PC-9 (cell line): ENCODE results near the gene CDC5L.

Source experiments
- EZH2 ChIP-seq: fragments of 200-600 bp; sonication (generic); IDR thresholded peaks from 2 replicates; pipeline ENCODE4 v1.8.0; 2017; ENCODE audit warnings: antibody characterized with exemption, low read depth
- TF ChIP-seq, protein P1 (sequence below): fragments of 200-600 bp; sonication (generic); conservative IDR thresholded peaks from 2 replicates; pipeline ENCODE4 v1.6.1; 2017; ENCODE audit warnings: mixed run types, antibody characterized with exemption, mild to moderate bottlenecking, moderate library complexity

DNA sequence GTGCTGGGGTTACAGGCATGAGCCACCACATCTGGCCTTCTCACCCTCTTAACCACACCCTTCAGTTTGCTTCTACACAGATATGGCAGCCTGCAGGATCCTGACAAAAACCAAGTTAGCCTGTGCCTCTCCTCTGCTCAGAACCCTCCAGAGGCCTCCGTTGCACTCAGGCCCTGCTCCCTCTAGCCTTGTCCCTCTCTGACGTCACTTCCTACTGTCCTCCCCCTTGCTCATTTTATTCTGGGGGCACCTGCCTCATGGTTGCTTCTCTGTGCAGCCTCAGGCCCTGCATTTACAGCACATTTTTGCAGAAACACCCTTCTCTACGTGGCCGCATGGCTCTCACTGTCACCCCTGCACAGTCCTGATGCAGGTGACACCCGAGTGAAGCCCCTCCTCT lies 105.6 kb downstream of the CDC5L start:
- TF ChIP-seq EZH2, result no peak
- TF ChIP-seq, protein P1, sequence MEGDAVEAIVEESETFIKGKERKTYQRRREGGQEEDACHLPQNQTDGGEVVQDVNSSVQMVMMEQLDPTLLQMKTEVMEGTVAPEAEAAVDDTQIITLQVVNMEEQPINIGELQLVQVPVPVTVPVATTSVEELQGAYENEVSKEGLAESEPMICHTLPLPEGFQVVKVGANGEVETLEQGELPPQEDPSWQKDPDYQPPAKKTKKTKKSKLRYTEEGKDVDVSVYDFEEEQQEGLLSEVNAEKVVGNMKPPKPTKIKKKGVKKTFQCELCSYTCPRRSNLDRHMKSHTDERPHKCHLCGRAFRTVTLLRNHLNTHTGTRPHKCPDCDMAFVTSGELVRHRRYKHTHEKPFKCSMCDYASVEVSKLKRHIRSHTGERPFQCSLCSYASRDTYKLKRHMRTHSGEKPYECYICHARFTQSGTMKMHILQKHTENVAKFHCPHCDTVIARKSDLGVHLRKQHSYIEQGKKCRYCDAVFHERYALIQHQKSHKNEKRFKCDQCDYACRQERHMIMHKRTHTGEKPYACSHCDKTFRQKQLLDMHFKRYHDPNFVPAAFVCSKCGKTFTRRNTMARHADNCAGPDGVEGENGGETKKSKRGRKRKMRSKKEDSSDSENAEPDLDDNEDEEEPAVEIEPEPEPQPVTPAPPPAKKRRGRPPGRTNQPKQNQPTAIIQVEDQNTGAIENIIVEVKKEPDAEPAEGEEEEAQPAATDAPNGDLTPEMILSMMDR, result no peak
